OCI-LY7 (cell line): ENCODE data around the gene TGFB1I1.

ENCODE experiments used
- EZH2phosphoT487 ChIP-seq: fragments of 200-600 bp; sonication (generic); IDR thresholded peaks from 2 replicates; pipeline ENCODE4 v1.6.1; 2018; ENCODE audit warnings: low read depth, borderline replicate concordance, mild to moderate bottlenecking, mixed run types, antibody characterized with exemption, low read length, moderate library complexity, mixed read lengths
- TF ChIP-seq, protein P1 (sequence below): fragments of 200-600 bp; sonication (generic); conservative IDR thresholded peaks from 2 replicates; pipeline ENCODE4 v1.5.1; 2014; ENCODE audit warnings: mild to moderate bottlenecking, antibody characterized with exemption, low read length, moderate library complexity, mixed read lengths

DNA sequence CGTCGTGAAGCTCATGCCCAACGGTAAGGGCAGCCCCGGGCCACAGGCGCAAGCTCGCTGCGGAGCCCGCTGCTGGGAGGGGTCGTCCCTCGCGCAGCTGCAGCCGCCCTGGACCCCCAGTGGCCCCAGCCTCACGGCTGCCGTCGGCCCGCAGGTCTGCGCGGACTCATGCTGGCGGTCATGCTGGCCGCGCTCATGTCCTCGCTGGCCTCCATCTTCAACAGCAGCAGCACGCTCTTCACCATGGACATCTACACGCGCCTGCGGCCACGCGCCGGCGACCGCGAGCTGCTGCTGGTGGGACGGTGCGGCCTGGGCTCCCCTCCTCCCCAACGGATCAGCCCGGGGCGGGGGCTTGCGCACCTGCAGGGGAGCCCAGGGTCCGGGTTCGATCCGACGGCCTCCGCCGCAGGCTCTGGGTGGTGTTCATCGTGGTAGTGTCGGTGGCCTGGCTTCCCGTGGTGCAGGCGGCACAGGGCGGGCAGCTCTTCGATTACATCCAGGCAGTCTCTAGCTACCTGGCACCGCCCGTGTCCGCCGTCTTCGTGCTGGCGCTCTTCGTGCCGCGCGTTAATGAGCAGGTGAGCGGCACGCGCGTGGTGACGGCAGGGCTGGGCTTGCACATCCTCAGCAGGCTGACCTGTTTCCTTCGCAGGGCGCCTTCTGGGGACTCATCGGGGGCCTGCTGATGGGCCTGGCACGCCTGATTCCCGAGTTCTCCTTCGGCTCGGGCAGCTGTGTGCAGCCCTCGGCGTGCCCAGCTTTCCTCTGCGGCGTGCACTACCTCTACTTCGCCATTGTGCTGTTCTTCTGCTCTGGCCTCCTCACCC, 16.7 kb downstream of the TGFB1I1 start:
- TF ChIP-seq, protein P1, sequence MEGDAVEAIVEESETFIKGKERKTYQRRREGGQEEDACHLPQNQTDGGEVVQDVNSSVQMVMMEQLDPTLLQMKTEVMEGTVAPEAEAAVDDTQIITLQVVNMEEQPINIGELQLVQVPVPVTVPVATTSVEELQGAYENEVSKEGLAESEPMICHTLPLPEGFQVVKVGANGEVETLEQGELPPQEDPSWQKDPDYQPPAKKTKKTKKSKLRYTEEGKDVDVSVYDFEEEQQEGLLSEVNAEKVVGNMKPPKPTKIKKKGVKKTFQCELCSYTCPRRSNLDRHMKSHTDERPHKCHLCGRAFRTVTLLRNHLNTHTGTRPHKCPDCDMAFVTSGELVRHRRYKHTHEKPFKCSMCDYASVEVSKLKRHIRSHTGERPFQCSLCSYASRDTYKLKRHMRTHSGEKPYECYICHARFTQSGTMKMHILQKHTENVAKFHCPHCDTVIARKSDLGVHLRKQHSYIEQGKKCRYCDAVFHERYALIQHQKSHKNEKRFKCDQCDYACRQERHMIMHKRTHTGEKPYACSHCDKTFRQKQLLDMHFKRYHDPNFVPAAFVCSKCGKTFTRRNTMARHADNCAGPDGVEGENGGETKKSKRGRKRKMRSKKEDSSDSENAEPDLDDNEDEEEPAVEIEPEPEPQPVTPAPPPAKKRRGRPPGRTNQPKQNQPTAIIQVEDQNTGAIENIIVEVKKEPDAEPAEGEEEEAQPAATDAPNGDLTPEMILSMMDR: no peak
- TF ChIP-seq EZH2phosphoT487: no peak
